Measurements from ENCODE around the gene BIRC2.

DNA sequence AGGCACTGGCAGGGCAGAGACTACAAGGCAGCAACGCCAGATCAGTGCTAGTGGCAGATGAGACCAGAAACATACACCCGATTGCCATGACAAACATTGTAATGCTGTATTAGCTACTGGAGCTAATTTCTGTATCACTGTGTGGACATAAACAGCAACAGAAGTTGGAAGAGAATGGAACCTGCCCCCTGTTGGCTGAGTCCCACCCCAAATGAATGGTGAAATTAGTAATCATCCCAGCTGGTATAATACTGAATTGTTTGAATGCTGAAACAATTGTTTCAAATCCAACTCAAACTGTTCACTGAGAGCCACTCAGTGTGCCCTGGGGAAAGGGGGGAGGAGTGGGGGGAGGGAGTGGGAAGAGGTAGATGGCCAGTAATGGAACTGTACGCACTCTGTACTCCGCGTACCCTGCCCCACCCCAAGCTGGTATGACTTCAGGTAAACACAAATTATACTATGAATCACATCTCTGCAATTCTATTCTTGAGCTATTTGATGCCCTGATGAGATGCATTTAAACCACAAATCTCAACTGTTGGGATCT lies 40.9 kb upstream of the BIRC2 start:
- TF ChIP-seq, protein P1, sequence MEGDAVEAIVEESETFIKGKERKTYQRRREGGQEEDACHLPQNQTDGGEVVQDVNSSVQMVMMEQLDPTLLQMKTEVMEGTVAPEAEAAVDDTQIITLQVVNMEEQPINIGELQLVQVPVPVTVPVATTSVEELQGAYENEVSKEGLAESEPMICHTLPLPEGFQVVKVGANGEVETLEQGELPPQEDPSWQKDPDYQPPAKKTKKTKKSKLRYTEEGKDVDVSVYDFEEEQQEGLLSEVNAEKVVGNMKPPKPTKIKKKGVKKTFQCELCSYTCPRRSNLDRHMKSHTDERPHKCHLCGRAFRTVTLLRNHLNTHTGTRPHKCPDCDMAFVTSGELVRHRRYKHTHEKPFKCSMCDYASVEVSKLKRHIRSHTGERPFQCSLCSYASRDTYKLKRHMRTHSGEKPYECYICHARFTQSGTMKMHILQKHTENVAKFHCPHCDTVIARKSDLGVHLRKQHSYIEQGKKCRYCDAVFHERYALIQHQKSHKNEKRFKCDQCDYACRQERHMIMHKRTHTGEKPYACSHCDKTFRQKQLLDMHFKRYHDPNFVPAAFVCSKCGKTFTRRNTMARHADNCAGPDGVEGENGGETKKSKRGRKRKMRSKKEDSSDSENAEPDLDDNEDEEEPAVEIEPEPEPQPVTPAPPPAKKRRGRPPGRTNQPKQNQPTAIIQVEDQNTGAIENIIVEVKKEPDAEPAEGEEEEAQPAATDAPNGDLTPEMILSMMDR (tag by site-specific recombination; IDR thresholded peaks at IDR 0.05): no peak
- no peak for TF ChIP-seq KLF9 (tag by site-specific recombination; IDR thresholded peaks at IDR 0.05; ENCODE audit: low read depth)
- TF ChIP-seq ZNF561 (tag by site-specific recombination; IDR thresholded peaks at IDR 0.05; ENCODE audit: borderline replicate concordance): no peak
- TF ChIP-seq ZNF510 (tag by site-specific recombination; IDR thresholded peaks at IDR 0.05; ENCODE audit: insufficient replicate concordance): no peak
- TF ChIP-seq ZNF747 (tag by site-specific recombination; IDR thresholded peaks at IDR 0.05): no peak
- TF ChIP-seq RBAK (tag by site-specific recombination; IDR thresholded peaks at IDR 0.05): no peak
- TF ChIP-seq, protein P2, sequence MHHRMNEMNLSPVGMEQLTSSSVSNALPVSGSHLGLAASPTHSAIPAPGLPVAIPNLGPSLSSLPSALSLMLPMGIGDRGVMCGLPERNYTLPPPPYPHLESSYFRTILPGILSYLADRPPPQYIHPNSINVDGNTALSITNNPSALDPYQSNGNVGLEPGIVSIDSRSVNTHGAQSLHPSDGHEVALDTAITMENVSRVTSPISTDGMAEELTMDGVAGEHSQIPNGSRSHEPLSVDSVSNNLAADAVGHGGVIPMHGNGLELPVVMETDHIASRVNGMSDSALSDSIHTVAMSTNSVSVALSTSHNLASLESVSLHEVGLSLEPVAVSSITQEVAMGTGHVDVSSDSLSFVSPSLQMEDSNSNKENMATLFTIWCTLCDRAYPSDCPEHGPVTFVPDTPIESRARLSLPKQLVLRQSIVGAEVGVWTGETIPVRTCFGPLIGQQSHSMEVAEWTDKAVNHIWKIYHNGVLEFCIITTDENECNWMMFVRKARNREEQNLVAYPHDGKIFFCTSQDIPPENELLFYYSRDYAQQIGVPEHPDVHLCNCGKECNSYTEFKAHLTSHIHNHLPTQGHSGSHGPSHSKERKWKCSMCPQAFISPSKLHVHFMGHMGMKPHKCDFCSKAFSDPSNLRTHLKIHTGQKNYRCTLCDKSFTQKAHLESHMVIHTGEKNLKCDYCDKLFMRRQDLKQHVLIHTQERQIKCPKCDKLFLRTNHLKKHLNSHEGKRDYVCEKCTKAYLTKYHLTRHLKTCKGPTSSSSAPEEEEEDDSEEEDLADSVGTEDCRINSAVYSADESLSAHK (tag by site-specific recombination; IDR thresholded peaks at IDR 0.05): no peak
- TF ChIP-seq, protein P3, sequence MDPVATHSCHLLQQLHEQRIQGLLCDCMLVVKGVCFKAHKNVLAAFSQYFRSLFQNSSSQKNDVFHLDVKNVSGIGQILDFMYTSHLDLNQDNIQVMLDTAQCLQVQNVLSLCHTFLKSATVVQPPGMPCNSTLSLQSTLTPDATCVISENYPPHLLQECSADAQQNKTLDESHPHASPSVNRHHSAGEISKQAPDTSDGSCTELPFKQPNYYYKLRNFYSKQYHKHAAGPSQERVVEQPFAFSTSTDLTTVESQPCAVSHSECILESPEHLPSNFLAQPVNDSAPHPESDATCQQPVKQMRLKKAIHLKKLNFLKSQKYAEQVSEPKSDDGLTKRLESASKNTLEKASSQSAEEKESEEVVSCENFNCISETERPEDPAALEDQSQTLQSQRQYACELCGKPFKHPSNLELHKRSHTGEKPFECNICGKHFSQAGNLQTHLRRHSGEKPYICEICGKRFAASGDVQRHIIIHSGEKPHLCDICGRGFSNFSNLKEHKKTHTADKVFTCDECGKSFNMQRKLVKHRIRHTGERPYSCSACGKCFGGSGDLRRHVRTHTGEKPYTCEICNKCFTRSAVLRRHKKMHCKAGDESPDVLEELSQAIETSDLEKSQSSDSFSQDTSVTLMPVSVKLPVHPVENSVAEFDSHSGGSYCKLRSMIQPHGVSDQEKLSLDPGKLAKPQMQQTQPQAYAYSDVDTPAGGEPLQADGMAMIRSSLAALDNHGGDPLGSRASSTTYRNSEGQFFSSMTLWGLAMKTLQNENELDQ (tag by site-specific recombination; IDR thresholded peaks at IDR 0.05; ENCODE audit: low read depth): no peak
- TF ChIP-seq ZNF76 (tag by site-specific recombination; IDR thresholded peaks at IDR 0.05; ENCODE audit: borderline replicate concordance, low read depth): no peak
- no peak for TF ChIP-seq ZBTB20 (tag by site-specific recombination; IDR thresholded peaks at IDR 0.05)
